Stomach (tissue), 9 donors: ENCODE results near the gene FICD. TPM values are rescaled to one million over a fixed set of nuclear protein-coding genes. Genes with fewer than 3 reads are reported as not detected.

Experiments
- DNase-seq, 2 donors: peaks; one replicate each; pipeline versions ENCODE4 v3.0.0 to v3.0.0-alpha.2; 2013 to 2019
- H3K27ac ChIP-seq, 5 donors: fragments of 200-600 bp in 4 of 5; sonication (generic) in 4 of 5; one replicate each; pipeline ENCODE4 v1.5.1; 2013 to 2019; ENCODE audit warnings: mild to moderate bottlenecking in 1 of 5, moderate library complexity in 1 of 5
- H3K27me3 ChIP-seq, 3 donors: fragments of 200-600 bp; sonication (generic); one replicate each; pipeline ENCODE4 v1.5.1; 2017 to 2019; ENCODE audit warnings: mixed run types in 1 of 3
- H3K36me3 ChIP-seq, 4 donors: fragments of 200-600 bp; sonication (generic); 1 replicate in 3 of 4; 2 replicates in 1 of 4; pipeline ENCODE4 v1.5.1; 2016 to 2019
- H3K4me1 ChIP-seq, 4 donors: fragments of 200-600 bp; sonication (generic); one replicate each; pipeline ENCODE4 v1.5.1; 2016 to 2019
- H3K4me3 ChIP-seq, 4 donors: fragments of 200-600 bp; sonication (generic) in 3 of 4; one replicate each; pipeline ENCODE4 v1.5.1; 2016 to 2019; ENCODE audit warnings: mild to moderate bottlenecking in 1 of 4
- H3K9me3 ChIP-seq, 4 donors: fragments of 200-600 bp; sonication (generic); one replicate each; pipeline ENCODE4 v1.5.1; 2016 to 2019
- EP300 ChIP-seq: sonication (generic); formaldehyde crosslinking; IDR thresholded peaks from one replicate; pipeline ENCODE4 v1.6.1; 2017; ENCODE audit warnings: antibody characterized with exemption
- POLR2A ChIP-seq, 4 donors: fragments of 450-650 bp; IDR thresholded peaks; one replicate each; pipeline ENCODE4 v1.6.1; 2016; ENCODE audit warnings: antibody characterized with exemption in 4 of 4, control low read depth in 2 of 4, mild to moderate bottlenecking in 1 of 4, moderate library complexity in 1 of 4
- POLR2AphosphoS5 ChIP-seq, 3 donors: sonication (generic); formaldehyde crosslinking; IDR thresholded peaks; one replicate each; pipeline ENCODE4 v1.6.1; 2016; ENCODE audit warnings: antibody characterized with exemption in 3 of 3
- WGBS, 5 donors: extraction: QIAGEN DNeasy Blood & Tissue Kit in 3 of 5; methylation state at CpG; one replicate each; pipeline versions ENCODE4 v1.1.5 to v1.1.7; 2013 to 2018; 5-methylcytosine and 5-hydroxymethylcytosine counted together
- intact Hi-C: fragments of 100-400 bp; cut with DNase I; formaldehyde crosslinking; loops from one replicate; pipeline ENCODE4 v1.15.1; 2023; ENCODE audit warnings: low total_unique reads
- polyA plus RNA-seq, 3 donors: library from polyadenylated mRNA; stranded (reverse); fragments of 200-250 nt; gene quantifications; one replicate each; pipeline ENCODE4 v1.2.3, GENCODE V29; 2013
- total RNA-seq, 5 donors: library from RNA; depleted of rRNA; stranded (reverse); fragments of >200 nt; gene quantifications; one replicate each; pipeline versions ENCODE4 v1.1.0 to v1.2.3, GENCODE V29; 2014 to 2016
- TF ChIP-seq, protein P1 (sequence below), 7 experiments: fragments of 450-650 bp in 4 of 7; fragments of 200-600 bp in 3 of 7; sonication (generic) in 3 of 7; IDR thresholded peaks; one replicate each; pipeline ENCODE4 v1.5.1; 2016 to 2019; ENCODE audit warnings: antibody characterized with exemption in 7 of 7, control low read depth in 2 of 7, mild to moderate bottlenecking in 1 of 7
- donor health status: healthy with polysubstance abuse.
- donor health status: Bipolar disorder and iron deficiency.
- donor health status: healthy.

FICD gene
- total and polyA plus RNA-seq, 8 donors: 1.2 to 26.3 (median 5.0) TPM

DNA sequence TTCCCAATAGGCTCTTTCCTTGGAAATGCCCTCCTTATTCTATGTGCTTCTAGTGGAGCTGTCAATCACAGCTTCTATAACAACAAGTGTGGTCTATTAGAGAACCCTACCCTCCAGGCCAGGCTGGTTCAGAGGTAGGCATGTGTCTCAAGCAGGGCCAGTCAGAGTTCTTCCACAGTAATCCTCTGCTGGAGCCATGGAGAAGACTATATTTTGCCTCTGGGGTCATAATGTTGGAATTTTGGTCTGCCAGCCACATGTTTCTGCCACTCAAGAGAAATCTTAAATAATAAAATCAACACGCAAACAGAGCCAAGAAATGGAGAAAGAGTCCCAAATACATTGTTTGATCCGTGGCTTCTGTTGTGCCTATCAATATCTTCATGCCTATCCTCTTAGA is 23.8 kb upstream of the FICD start:
- Histone ChIP-seq H3K4me3 (no peak overlapping the region), H3K4me1 (no peaks in the 10 kb centered on the region)
- 58 to 82% (median 72%) methylated on average over 2 of the region's 2 CpGs for WGBS, 5 donors

DNA sequence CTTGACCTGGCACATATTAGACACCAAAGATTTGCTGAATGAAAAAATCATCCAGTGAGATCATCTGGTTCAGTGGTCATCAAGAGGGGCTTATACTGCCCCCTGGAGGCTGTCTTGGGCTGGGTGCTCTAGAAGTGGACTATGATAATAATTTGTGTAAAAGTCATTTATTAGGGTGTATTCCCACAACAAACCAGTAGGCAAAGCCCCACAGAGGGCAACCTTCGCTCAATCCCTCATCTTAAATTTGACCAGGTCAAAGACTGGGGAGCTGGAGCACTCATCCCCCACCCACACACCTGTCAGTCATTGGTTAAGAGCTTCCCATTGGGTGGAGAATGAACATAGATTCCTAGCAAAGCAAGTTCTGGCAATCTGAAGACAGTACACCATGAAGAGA is 20.0 kb upstream of the FICD start:
- TF ChIP-seq POLR2AphosphoS5 (IDR thresholded peaks at IDR 0.05) (no peak), EP300 (no peak), POLR2A (IDR thresholded peaks at IDR 0.05) (no peak)
- TF ChIP-seq, protein P1, sequence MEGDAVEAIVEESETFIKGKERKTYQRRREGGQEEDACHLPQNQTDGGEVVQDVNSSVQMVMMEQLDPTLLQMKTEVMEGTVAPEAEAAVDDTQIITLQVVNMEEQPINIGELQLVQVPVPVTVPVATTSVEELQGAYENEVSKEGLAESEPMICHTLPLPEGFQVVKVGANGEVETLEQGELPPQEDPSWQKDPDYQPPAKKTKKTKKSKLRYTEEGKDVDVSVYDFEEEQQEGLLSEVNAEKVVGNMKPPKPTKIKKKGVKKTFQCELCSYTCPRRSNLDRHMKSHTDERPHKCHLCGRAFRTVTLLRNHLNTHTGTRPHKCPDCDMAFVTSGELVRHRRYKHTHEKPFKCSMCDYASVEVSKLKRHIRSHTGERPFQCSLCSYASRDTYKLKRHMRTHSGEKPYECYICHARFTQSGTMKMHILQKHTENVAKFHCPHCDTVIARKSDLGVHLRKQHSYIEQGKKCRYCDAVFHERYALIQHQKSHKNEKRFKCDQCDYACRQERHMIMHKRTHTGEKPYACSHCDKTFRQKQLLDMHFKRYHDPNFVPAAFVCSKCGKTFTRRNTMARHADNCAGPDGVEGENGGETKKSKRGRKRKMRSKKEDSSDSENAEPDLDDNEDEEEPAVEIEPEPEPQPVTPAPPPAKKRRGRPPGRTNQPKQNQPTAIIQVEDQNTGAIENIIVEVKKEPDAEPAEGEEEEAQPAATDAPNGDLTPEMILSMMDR (IDR thresholded peaks at IDR 0.05): no peak
- Histone ChIP-seq H3K9me3 (no peaks in the 10 kb centered on the region), H3K27me3 (peaks cover 0 to 35% (median 0%) of the 10 kb centered on the region in 3 donors), H3K4me1 (no peaks in the 10 kb centered on the region), H3K4me3 (no peak overlapping the region), H3K36me3 (no peaks in the 10 kb centered on the region), H3K27ac (no peak overlapping the region)
- intact Hi-C loops: no loop called here
- DNase-seq: peak in 1 of 2 donors; percentile 33
- WGBS, 5 donors: 26 to 75% (median 38%) methylated on average over 1 of the region's 1 CpG

More for the DNA sequence above, 23.8 kb upstream of the FICD start:
- Histone ChIP-seq H3K9me3 (peaks cover 0 to 16% (median 5%) of the 10 kb centered on the region in 4 donors), H3K27me3 (peaks cover 0 to 23% (median 0%) of the 10 kb centered on the region in 3 donors), H3K36me3 (no peaks in the 10 kb centered on the region), H3K27ac (no peak overlapping the region)
- intact Hi-C loops: no loop called here
- TF ChIP-seq EP300 (no peak), POLR2AphosphoS5 (IDR thresholded peaks at IDR 0.05) (no peak), POLR2A (IDR thresholded peaks at IDR 0.05) (no peak)
- TF ChIP-seq, protein P1 (IDR thresholded peaks at IDR 0.05): no peak
- no peak for DNase-seq

GRCh38 chr12:108495823-108496579 is 19.1 kb upstream of the FICD start:
- no peak for TF ChIP-seq POLR2A (IDR thresholded peaks at IDR 0.05)
- no peak for TF ChIP-seq POLR2AphosphoS5 (IDR thresholded peaks at IDR 0.05)
- TF ChIP-seq, protein P1 (IDR thresholded peaks at IDR 0.05): no peak
- no peak for TF ChIP-seq EP300
- 65 to 80% (median 68%) methylated on average over 11 of the region's 11 CpGs for WGBS, 5 donors
- intact Hi-C loops: no loop called here
- Histone ChIP-seq H3K27me3 (peaks cover 0 to 37% (median 0%) of the 10 kb centered on the region in 3 donors), H3K4me1 (no peaks in the 10 kb centered on the region), H3K27ac (no peak overlapping the region), H3K4me3 (no peak overlapping the region), H3K9me3 (no peaks in the 10 kb centered on the region), H3K36me3 (no peaks in the 10 kb centered on the region)
- DNase-seq: peak in 1 of 2 donors; percentile 6

DNA sequence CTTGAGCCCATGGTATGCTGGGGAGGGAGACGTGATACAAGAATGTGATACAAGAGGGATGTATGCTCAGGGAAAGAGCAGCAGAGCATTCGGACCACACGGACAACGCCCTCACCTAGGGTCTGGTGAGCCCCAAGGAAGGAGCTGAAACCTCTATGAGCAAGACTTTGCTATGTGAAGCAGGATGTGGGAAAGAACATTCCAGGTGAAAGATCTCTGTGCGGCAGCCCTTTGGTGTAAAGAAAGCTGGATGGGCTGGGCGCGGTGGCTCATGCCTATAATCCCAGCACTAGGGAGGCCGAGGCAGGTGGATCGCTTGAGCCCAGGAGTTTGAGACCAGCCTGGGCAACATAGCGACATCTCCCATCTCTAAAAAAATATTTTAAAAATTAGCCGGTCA is 16.9 kb upstream of the FICD start:
- DNase-seq: no peak
- no peak for TF ChIP-seq POLR2A (IDR thresholded peaks at IDR 0.05)
- TF ChIP-seq, protein P1 (IDR thresholded peaks at IDR 0.05): no peak
- Histone ChIP-seq H3K9me3 (peaks cover 4 to 15% (median 9%) of the 10 kb centered on the region in 4 donors), H3K36me3 (no peaks in the 10 kb centered on the region), H3K27me3 (peaks cover 0 to 37% (median 0%) of the 10 kb centered on the region in 3 donors), H3K27ac (no peak overlapping the region), H3K4me3 (no peak overlapping the region), H3K4me1 (no peaks in the 10 kb centered on the region)
- 81 to 85% (median 84%) methylated on average over 11 of the region's 11 CpGs for WGBS, 5 donors
- intact Hi-C loops: no loop called here
